D721Med (cell line): Measurements from ENCODE around the gene RNF6.

Experiments used
- DNase-seq: peaks from one replicate; pipeline ENCODE4 v3.0.0; 2011; ENCODE audit warnings: low spot score; ENCODE audit not compliant: insufficient read length
- FAIRE-seq: peaks from 2 replicates; lab custom pipeline; 2011; peaks lifted over from hg19 to GRCh38; lab: Jason Lieb, UNC
- TF ChIP-seq, protein P1 (sequence below): IDR thresholded peaks from 2 replicates; pipeline ENCODE4 v1.5.1; 2012; ENCODE audit warnings: mild to moderate bottlenecking, control low read depth; ENCODE audit not compliant: insufficient read depth; ENCODE audit errors: missing control alignments

RNF6 gene

DNA sequence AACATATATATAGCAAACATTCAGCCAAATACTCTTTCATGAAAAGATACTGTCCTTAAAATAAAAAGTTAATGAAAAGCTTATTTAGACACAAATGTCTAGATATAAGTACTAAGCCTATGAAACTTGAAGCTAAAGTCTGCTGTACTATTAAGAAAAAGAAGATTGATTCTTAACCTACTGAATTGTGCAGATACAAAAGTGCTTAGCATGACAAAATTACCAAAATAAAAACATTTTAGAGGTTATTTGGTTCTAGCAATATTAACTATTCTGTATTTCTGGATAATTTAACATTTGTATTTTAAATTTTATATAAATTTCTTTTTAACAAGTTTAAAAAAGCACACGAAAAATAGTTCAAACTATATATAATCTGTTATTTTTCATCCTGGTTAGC lies 8.8 kb downstream of the RNF6 start:
- DNase-seq, result no peak
- no peak for FAIRE-seq
- TF ChIP-seq, protein P1, sequence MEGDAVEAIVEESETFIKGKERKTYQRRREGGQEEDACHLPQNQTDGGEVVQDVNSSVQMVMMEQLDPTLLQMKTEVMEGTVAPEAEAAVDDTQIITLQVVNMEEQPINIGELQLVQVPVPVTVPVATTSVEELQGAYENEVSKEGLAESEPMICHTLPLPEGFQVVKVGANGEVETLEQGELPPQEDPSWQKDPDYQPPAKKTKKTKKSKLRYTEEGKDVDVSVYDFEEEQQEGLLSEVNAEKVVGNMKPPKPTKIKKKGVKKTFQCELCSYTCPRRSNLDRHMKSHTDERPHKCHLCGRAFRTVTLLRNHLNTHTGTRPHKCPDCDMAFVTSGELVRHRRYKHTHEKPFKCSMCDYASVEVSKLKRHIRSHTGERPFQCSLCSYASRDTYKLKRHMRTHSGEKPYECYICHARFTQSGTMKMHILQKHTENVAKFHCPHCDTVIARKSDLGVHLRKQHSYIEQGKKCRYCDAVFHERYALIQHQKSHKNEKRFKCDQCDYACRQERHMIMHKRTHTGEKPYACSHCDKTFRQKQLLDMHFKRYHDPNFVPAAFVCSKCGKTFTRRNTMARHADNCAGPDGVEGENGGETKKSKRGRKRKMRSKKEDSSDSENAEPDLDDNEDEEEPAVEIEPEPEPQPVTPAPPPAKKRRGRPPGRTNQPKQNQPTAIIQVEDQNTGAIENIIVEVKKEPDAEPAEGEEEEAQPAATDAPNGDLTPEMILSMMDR, result no peak

DNA sequence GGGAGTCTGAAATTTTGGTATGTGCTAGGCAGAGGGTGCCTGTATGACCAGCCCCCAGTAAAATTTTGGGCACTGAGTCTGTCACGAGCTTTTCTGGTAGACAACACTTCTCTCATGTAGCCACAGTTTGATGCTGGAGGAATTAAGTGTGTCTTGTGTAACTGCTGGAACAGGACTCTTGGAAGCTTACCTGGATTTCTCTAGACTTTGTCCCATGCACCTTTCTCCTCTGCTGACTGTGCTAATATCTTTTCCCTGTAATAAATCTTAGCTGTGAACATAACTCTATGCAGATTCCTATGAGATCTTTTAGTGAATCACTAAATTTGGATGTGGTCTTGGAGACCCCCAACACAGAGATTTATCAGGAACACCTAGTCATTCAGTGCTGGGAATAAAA lies 13.8 kb downstream of the RNF6 start:
- TF ChIP-seq, protein P1, result no peak
- FAIRE-seq (no peak), DNase-seq (no peak)

DNA sequence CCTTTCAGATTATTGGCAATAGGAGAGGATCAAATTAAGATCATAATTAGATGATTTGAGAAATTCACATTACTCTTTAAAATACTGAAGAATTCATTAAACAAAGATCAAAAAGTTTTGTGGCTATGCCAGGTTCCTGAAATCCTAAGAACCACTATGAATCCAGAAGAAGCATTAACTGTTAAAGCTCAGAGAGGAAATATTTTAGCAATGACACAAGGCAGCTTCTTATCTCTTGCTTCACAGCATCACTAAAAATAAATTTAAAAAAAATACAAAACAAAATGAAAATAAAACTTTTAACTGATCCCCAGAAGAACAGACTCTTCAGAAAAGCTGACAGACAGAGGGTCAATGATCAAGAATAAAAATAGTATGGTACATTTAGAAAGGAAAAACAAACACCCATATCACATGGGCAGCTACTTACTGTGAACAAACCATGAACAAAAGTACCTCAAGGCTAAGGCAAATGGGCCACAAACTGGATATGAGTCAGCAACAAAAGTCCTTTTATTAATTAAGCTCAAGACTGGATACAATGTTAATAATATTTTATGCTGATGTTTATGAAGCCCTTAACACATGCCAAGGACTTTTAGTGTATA lies 19.6 kb downstream of the RNF6 start:
- DNase-seq, result no peak
- FAIRE-seq, result no peak
- TF ChIP-seq, protein P1, result no peak

DNA sequence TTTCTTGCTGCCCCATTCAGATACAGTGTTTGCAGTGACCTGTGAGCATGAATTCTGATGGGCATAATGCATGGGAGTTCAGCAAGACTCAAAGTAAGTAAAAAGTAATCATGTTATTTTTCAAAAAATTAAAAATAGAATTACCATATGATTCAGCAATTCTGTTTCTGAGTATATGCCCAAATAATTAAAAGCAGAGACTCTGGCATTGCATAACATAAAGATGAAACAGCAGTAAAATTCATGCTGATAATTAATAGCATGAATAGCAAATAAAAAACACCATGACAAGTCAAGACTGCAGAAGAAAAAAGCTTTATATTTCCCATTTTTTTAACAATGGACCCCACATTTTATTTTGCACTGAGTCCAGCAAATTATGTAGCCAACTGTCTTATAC lies 21.3 kb downstream of the RNF6 start:
- DNase-seq (no peak), FAIRE-seq (no peak)
- TF ChIP-seq, protein P1, result no peak

DNA sequence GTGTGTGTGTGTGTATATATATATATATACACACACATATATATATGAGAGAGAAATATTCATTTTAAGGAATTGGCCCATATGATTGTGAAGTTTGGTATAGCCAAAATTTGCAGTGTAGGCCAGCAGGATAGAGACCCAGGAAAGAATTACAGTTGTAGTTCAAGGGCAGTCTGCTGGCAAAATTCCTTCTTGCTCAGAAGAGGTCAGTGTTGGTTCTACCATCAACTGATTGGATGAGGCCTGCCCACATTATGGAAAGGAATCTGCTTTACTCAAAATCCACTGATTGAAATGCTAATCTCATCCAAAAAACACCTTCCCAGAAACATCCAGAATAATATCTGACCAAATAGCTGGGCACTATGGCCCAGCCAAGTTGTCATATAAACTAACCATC lies 24.0 kb downstream of the RNF6 start:
- TF ChIP-seq, protein P1, result peak; percentile 2
- no peak for DNase-seq
- FAIRE-seq, result peak; percentile 72

DNA sequence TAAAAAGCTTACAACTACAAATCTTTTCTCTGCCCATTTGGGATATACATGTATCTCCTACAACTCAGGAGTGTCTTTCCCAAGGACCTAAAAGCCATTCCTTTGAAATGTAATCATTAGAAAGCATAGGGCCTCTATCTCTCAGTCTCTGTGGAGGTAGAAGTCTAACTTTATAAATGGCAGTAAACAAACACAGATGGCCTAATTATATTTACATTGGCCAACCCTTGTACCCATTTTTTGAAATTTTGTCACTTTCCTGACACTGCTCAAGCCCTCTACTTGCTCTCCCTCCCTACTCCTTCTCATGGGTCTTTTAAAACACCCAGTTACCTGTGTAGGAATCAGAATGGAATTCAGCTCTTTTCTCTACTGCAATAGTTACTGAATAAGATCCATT lies 24.8 kb downstream of the RNF6 start:
- FAIRE-seq, result no peak
- TF ChIP-seq, protein P1, result no peak
- no peak for DNase-seq

DNA sequence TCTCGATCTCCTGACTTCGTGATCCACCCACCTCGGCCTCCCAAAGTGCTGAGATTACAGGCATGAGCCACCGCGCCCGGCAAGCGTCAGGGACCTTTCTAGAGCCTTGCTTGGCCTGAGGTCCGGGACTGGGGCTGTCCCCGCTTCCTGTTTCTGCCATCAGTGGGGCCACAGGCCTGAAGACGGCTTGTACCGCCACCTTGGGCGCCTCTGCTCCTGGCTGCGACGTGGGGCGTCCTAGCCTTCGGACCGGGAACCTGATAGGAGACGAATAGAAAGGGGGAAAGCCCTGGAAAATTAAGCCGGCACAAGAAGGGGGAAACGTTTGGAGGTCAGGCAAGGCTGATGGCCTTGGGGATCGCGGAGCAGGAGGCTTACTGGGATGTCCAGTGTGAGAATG lies 35.1 kb downstream of the RNF6 start:
- no peak for DNase-seq
- FAIRE-seq, result no peak
- TF ChIP-seq, protein P1, result no peak
